K562 (cell line): ENCODE data around the gene CEP350. TPM values are rescaled to one million over a fixed set of nuclear protein-coding genes. Genes with fewer than 3 reads are reported as not detected.

Experiments
- ATAC-seq: fragments of 200-7000 bp; cut with Tn5 transposase; 3 replicates; pipeline ENCODE4 v1.9.1; 2020; ENCODE audit warnings: moderate library complexity
- BruUV-seq: library from RNA; stranded (reverse); fragments of 400-500 nt; replicated peaks from 2 replicates; lab custom pipeline; 2021; lab: Mats Ljungman, UMichigan
- CTCF ChIA-PET: fragments of 300-600 bp; formaldehyde crosslinking; extraction: SDS; loops from one replicate; lab custom pipeline; 2021; ENCODE audit warnings: low intra/inter-chr PET ratio; lab: Yijun Ruan, JAX
- POLR2A ChIA-PET: fragments of 300-600, 350-650 bp; sonication (Branson Sonifier 250); formaldehyde crosslinking; extraction: SDS; loops from one replicate; lab custom pipeline; 2021; ENCODE audit warnings: antibody characterized with exemption, inconsistent platforms; lab: Yijun Ruan, JAX
- DNase-seq, 4 experiments: peaks; one replicate each; pipeline versions ENCODE4 v3.0.0 to v3.0.0-alpha.2; 2011 to 2018; ENCODE audit warnings: low spot score in 3 of 4, mixed read lengths in 3 of 4; ENCODE audit errors: extremely low read depth in 1 of 4
- FAIRE-seq: peaks from 2 replicates; lab custom pipeline; 2011; peaks lifted over from hg19 to GRCh38; lab: Jason Lieb, UNC
- H2AFZ ChIP-seq: 2 replicates; pipeline ENCODE4 v1.6.0; 2011; ENCODE audit warnings: low read depth, low read length, control low read depth, inconsistent platforms
- H3K27ac ChIP-seq: fragments of 200-600 bp; 3 replicates; pipeline ENCODE4 v1.8.0; 2011; ENCODE audit warnings: low read depth, mild to moderate bottlenecking, control low read depth, inconsistent platforms, low read length, moderate library complexity, mixed read lengths; ENCODE audit errors: extremely low read depth
- H3K27me3 ChIP-seq, 2 experiments: fragments of 300-600 bp in 1 of 2; 2 replicates in 1 of 2; 3 replicates in 1 of 2; pipeline versions ENCODE4 v1.6.0 to v1.8.0; 2011; ENCODE audit warnings: inconsistent platforms in 2 of 2, low read length in 2 of 2, mild to moderate bottlenecking in 1 of 2, mixed read lengths in 1 of 2, moderate library complexity in 1 of 2; ENCODE audit not compliant: control insufficient read depth in 2 of 2, insufficient read depth in 2 of 2
- H3K36me3 ChIP-seq: fragments of 300-600 bp; 3 replicates; pipeline ENCODE4 v1.8.0; 2011; ENCODE audit warnings: mild to moderate bottlenecking, low read length, inconsistent platforms; ENCODE audit not compliant: control insufficient read depth, insufficient read depth
- H3K4me1 ChIP-seq, 2 experiments: fragments of 200-600 bp in 1 of 2; replicated peaks in 1 of 2; 2 replicates in 1 of 2; 3 replicates in 1 of 2; pipeline versions ENCODE4 v1.5.1 to v1.8.0; 2011; ENCODE audit warnings: inconsistent platforms in 2 of 2, low read length in 2 of 2, mild to moderate bottlenecking in 1 of 2, mixed read lengths in 1 of 2, moderate library complexity in 1 of 2; ENCODE audit not compliant: control insufficient read depth in 2 of 2, insufficient read depth in 2 of 2
- H3K4me2 ChIP-seq: 2 replicates; pipeline ENCODE4 v1.6.1; 2011; ENCODE audit warnings: low read length, control low read depth, inconsistent platforms, mixed read lengths; ENCODE audit not compliant: insufficient read depth
- H3K4me3 ChIP-seq: fragments of 200-600 bp; sonication (generic), shearing (Covaris generic); 2 replicates; pipeline ENCODE4 v1.5.1; 2016; ENCODE audit warnings: control low read depth, inconsistent platforms
- H3K79me2 ChIP-seq: fragments of 200-600 bp; 3 replicates; pipeline ENCODE4 v1.8.0; 2011; ENCODE audit warnings: low read length, inconsistent platforms; ENCODE audit not compliant: control insufficient read depth, insufficient read depth
- H3K9ac ChIP-seq, 2 experiments: 2 replicates each; pipeline versions ENCODE4 v1.6.0 to v1.6.1; 2011; ENCODE audit warnings: low read depth in 2 of 2, low read length in 2 of 2, control low read depth in 1 of 2, inconsistent platforms in 1 of 2, mild to moderate bottlenecking in 1 of 2, mixed read lengths in 1 of 2; ENCODE audit not compliant: insufficient read depth in 1 of 2
- H3K9me1 ChIP-seq: one replicate; pipeline ENCODE4 v1.6.0; 2011; ENCODE audit warnings: inconsistent platforms, mild to moderate bottlenecking, low read length, moderate library complexity; ENCODE audit not compliant: control insufficient read depth, insufficient read depth
- H3K9me3 ChIP-seq: replicated peaks from 2 replicates; pipeline ENCODE4 v1.5.1; 2011; ENCODE audit warnings: low read depth, low read length, inconsistent platforms; ENCODE audit not compliant: control insufficient read depth, insufficient read depth
- H4K20me1 ChIP-seq: replicated peaks from 2 replicates; pipeline ENCODE4 v1.6.1; 2011; ENCODE audit warnings: low read length, inconsistent platforms, mixed read lengths; ENCODE audit not compliant: control insufficient read depth, insufficient read depth
- ATF7 ChIP-seq: fragments of 450-650 bp; IDR thresholded peaks from 2 replicates; pipeline ENCODE4 v1.7.1; 2014; ENCODE audit warnings: mild to moderate bottlenecking, moderate library complexity
- C11orf30 ChIP-seq: fragments of 450-650 bp; IDR thresholded peaks from 2 replicates; pipeline ENCODE4 v1.6.1; 2016; ENCODE audit warnings: low read depth, mild to moderate bottlenecking
- CAMTA2 ChIP-seq: fragments of 250-450 bp; sonication (Bioruptor Pico); conservative IDR thresholded peaks from 2 replicates; pipeline ENCODE4 v1.5.1; 2022
- CBFA2T3 ChIP-seq: fragments of 450-650 bp; IDR thresholded peaks from 2 replicates; pipeline ENCODE4 v1.6.1; 2017
- CCNT2 ChIP-seq: IDR thresholded peaks from 2 replicates; pipeline ENCODE4 v1.6.1; 2011; ENCODE audit warnings: borderline replicate concordance, low read depth, mild to moderate bottlenecking, moderate library complexity, mixed read lengths, low read length; ENCODE audit not compliant: insufficient read length; ENCODE audit errors: extremely low read depth
- MAX ChIP-seq: sonication (generic); formaldehyde crosslinking; IDR thresholded peaks from 2 replicates; pipeline ENCODE4 v1.9.0; 2022; ENCODE audit warnings: mild to moderate bottlenecking, missing genetic modification reagents
- MIER1 ChIP-seq: fragments of 450-650 bp; IDR thresholded peaks from 2 replicates; pipeline ENCODE4 v1.6.1; 2016; ENCODE audit warnings: antibody characterized with exemption, mild to moderate bottlenecking, low read depth
- NR2C1 ChIP-seq, 2 experiments: fragments of 450-650 bp; IDR thresholded peaks; 2 replicates each; pipeline ENCODE4 v1.6.1; 2017; ENCODE audit warnings: mild to moderate bottlenecking in 2 of 2, antibody characterized with exemption in 1 of 2, inconsistent platforms in 1 of 2, missing compliant biosample characterization in 1 of 2, missing genetic modification characterization in 1 of 2
- PKNOX1 ChIP-seq: fragments of 450-650 bp; IDR thresholded peaks from 2 replicates; pipeline ENCODE4 v1.6.1; 2016
- RAD51 ChIP-seq: fragments of 450-650 bp; IDR thresholded peaks from 2 replicates; pipeline ENCODE4 v1.7.1; 2016; ENCODE audit warnings: low read depth, mild to moderate bottlenecking, borderline replicate concordance
- STAT6 ChIP-seq: sonication (generic); formaldehyde crosslinking; IDR thresholded peaks from 2 replicates; pipeline ENCODE4 v1.8.1; 2023; ENCODE audit warnings: mild to moderate bottlenecking, missing genetic modification reagents
- TFAM ChIP-seq: fragments of 250-450 bp; sonication (Bioruptor Pico); conservative IDR thresholded peaks from 2 replicates; pipeline ENCODE4 v1.5.0; 2021; ENCODE audit warnings: mild to moderate bottlenecking, moderate library complexity
- TRIM24 ChIP-seq, 2 experiments: fragments of 450-650 bp; IDR thresholded peaks; 2 replicates each; pipeline ENCODE4 v1.6.1; 2016
- ZBTB12 ChIP-seq: fragments of 250-450 bp; sonication (Bioruptor Pico); IDR thresholded peaks from 2 replicates; pipeline ENCODE4 v1.4.0; 2020
- ZFP36 ChIP-seq: fragments of 150-350 bp; IDR thresholded peaks from 2 replicates; pipeline ENCODE4 v1.6.1; 2018; ENCODE audit warnings: low read length, low read depth; ENCODE audit not compliant: partially characterized antibody
- ZNF3 ChIP-seq: fragments of 250-450 bp; sonication (Bioruptor Pico); IDR thresholded peaks from 2 replicates; pipeline ENCODE4 v1.5.0; 2021; ENCODE audit warnings: mild to moderate bottlenecking, moderate library complexity
- ZNF717 ChIP-seq: fragments of 250-450 bp; sonication (Bioruptor Pico); IDR thresholded peaks from 2 replicates; pipeline ENCODE4 v1.5.0; 2021
- WGBS: fragments of 100-300 bp; shearing (Covaris generic); methylation state at CpG from one replicate; pipeline ENCODE4 v1.1.6; 2016; ENCODE audit warnings: low coverage, mixed read lengths; ENCODE audit not compliant: insufficient coverage; ENCODE audit errors: missing lambda C conversion rate; 5-methylcytosine and 5-hydroxymethylcytosine counted together
- in situ Hi-C: fragments of 300-500 bp; cut with MboI; formaldehyde crosslinking; loops from 4 replicates; pipeline ENCODE4 v1.15.0; 2018; ENCODE audit warnings: inconsistent platforms, mixed read lengths
- intact Hi-C: fragments of 100-400 bp; cut with micrococcal nuclease; formaldehyde crosslinking; loops from 2 replicates; pipeline ENCODE4 v1.14.2; 2022
- polyA plus RNA-seq, 8 experiments: library from polyadenylated mRNA; depleted of rRNA in 4 of 8; stranded (reverse) in 5 of 8; unstranded in 3 of 8; fragments of >200 nt; fragmentation: Nextera tagmentation in 2 of 8; fragmentation: Illumina TruSeq in 1 of 8; extraction: Ambion mirVana in 2 of 8; extraction: Trizol in 1 of 8; gene quantifications; 2 replicates each; pipeline versions ENCODE4 v1.2.1 to v1.2.3, GENCODE V29; 2011 to 2014; ENCODE audit warnings: inconsistent platforms in 1 of 8, missing spikeins in 1 of 8
- total RNA-seq, 7 experiments: library from RNA; depleted of rRNA in 6 of 7; stranded (reverse); fragments of >200 nt in 6 of 7; fragmentation: Illumina TruSeq in 2 of 7; extraction: Trizol in 2 of 7; gene quantifications; 2 replicates each; pipeline versions ENCODE4 v1.2.1 to v1.2.3, GENCODE V29; 2011 to 2021; ENCODE audit warnings: low replicate concordance in 1 of 7

CEP350 gene
- total and polyA plus RNA-seq, 9 of the 15 experiments (the other 6 are each of a cell fraction or from before 2014, with no cell fraction given) = 8.3 to 64.3 (median 28.0) TPM

- Histone ChIP-seq H3K9me1 (no peaks in the 10 kb centered on the region), H3K79me2 (no peaks in the 10 kb centered on the region), H3K27ac (no peak overlapping the region), H3K4me2 (no peak overlapping the region), H3K9ac (no peak overlapping the region), H3K27me3 (no peaks in the 10 kb centered on the region), H3K9me3 (no peaks in the 10 kb centered on the region), H2AFZ (no peak overlapping the region), H3K4me3 (no peak overlapping the region), H3K4me1 (peaks cover 0 to 6% of the 10 kb centered on the region in 2 experiments; a peak in 1 of 5 replicates), H4K20me1 (no peaks in the 10 kb centered on the region), H3K36me3 (no peaks in the 10 kb centered on the region)
- WGBS = 12% methylated on average over 2 of the region's 2 CpGs
- in situ Hi-C loops = no loop called here
- intact Hi-C loops = no loop called here
- CTCF ChIA-PET = no interaction called here
- no peak for ATAC-seq
- DNase-seq = peak in 1 of 4 experiments; percentile 14
- POLR2A ChIA-PET = interaction anchor here (0.6 to 1.4 kb wide), 5 partner anchors 8 to 595 kb away, joined by 3 to 5 read pairs (median 3); no protein-coding TSS in a partner anchor
- peak; percentile 35 for FAIRE-seq
- no TSS peak for BruUV-seq
- no peak for TF ChIP-seq TFAM
- TF ChIP-seq ZNF717 (CRISPR knock-in tag) = no peak
- peak; percentile 8; the same call in 1 of the 2 replicates for TF ChIP-seq C11orf30
- no peak for TF ChIP-seq MAX (CRISPR knock-in tag)
- TF ChIP-seq ZNF3 (CRISPR knock-in tag) = no peak
- TF ChIP-seq CAMTA2 = no peak
- TF ChIP-seq CCNT2 = peak; percentile 1
- peak; percentile 59 for TF ChIP-seq CBFA2T3
- no peak for TF ChIP-seq PKNOX1
- no peak for TF ChIP-seq ZBTB12 (CRISPR knock-in tag)
- TF ChIP-seq MIER1 = no peak
- no peak for TF ChIP-seq STAT6 (CRISPR knock-in tag)
- TF ChIP-seq NR2C1 (IDR thresholded peaks at IDR 0.05) = peak; percentile 32; the same call in 1 of the 2 replicates
- TF ChIP-seq NR2C1 (tag; IDR thresholded peaks at IDR 0.05) = no peak
- TF ChIP-seq RAD51 = no peak
- TF ChIP-seq ZFP36 = no peak
- TF ChIP-seq TRIM24 (IDR thresholded peaks at IDR 0.05) = no peak
- no peak for TF ChIP-seq ATF7
Measured at GRCh38 chr1:179929955-179930798, 24.4 kb upstream of the CEP350 start.
